Osteocyte (in vitro differentiated cells): ENCODE results near the gene PHF21B. TPM values are rescaled to one million over a fixed set of nuclear protein-coding genes. Genes with fewer than 3 reads are reported as not detected.

Experiments
- DNase-seq: peaks from one replicate; pipeline ENCODE4 v3.0.0; 2021; ENCODE audit warnings: mixed read lengths; ENCODE audit not compliant: unreplicated experiment; ENCODE audit errors: extremely low spot score
- H3K27ac Mint-ChIP-seq: one replicate; pipeline ENCODE4 v1.8.0; 2021; ENCODE audit warnings: mild to moderate bottlenecking, mixed read lengths; ENCODE audit not compliant: unreplicated experiment
- H3K27me3 Mint-ChIP-seq: one replicate; pipeline ENCODE4 v1.8.0; 2021; ENCODE audit warnings: mixed read lengths; ENCODE audit not compliant: unreplicated experiment
- H3K36me3 Mint-ChIP-seq: one replicate; pipeline ENCODE4 v1.8.0; 2021; ENCODE audit warnings: mixed read lengths; ENCODE audit not compliant: unreplicated experiment
- H3K4me1 Mint-ChIP-seq: one replicate; pipeline ENCODE4 v1.8.0; 2021; ENCODE audit warnings: mixed read lengths; ENCODE audit not compliant: unreplicated experiment
- H3K4me3 Mint-ChIP-seq: one replicate; pipeline ENCODE4 v1.8.0; 2021; ENCODE audit warnings: mild to moderate bottlenecking, moderate library complexity, mixed read lengths; ENCODE audit not compliant: unreplicated experiment
- H3K9me3 Mint-ChIP-seq: one replicate; pipeline ENCODE4 v1.8.0; 2021; ENCODE audit warnings: mixed read lengths; ENCODE audit not compliant: unreplicated experiment
- total RNA-seq: library from RNA; stranded (reverse); gene quantifications from 2 replicates; pipeline ENCODE4 v1.2.1, GENCODE V29; 2021
- TF ChIP-seq, protein P1 (sequence below): fragments of 200-600 bp; sonication (generic); IDR thresholded peaks from 2 replicates; pipeline ENCODE4 v1.5.0; 2021; ENCODE audit warnings: antibody characterized with exemption, mild to moderate bottlenecking, moderate library complexity

The PHF21B gene
- total RNA-seq, 1 donor from 2014 or later: 0.54 TPM

GRCh38 chr22:44955102-44955501, 54.7 kb downstream of the PHF21B start:
- H3K27ac Mint-ChIP-seq: no peak overlapping the region
- no peak for DNase-seq
- H3K36me3 Mint-ChIP-seq: no peaks in the 10 kb centered on the region
- TF ChIP-seq, protein P1, sequence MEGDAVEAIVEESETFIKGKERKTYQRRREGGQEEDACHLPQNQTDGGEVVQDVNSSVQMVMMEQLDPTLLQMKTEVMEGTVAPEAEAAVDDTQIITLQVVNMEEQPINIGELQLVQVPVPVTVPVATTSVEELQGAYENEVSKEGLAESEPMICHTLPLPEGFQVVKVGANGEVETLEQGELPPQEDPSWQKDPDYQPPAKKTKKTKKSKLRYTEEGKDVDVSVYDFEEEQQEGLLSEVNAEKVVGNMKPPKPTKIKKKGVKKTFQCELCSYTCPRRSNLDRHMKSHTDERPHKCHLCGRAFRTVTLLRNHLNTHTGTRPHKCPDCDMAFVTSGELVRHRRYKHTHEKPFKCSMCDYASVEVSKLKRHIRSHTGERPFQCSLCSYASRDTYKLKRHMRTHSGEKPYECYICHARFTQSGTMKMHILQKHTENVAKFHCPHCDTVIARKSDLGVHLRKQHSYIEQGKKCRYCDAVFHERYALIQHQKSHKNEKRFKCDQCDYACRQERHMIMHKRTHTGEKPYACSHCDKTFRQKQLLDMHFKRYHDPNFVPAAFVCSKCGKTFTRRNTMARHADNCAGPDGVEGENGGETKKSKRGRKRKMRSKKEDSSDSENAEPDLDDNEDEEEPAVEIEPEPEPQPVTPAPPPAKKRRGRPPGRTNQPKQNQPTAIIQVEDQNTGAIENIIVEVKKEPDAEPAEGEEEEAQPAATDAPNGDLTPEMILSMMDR: no peak
- H3K4me1 Mint-ChIP-seq: no peaks in the 10 kb centered on the region
- H3K4me3 Mint-ChIP-seq: no peak overlapping the region
- no peaks in the 10 kb centered on the region for H3K9me3 Mint-ChIP-seq
- H3K27me3 Mint-ChIP-seq: peaks cover 19% of the 10 kb centered on the region

DNA sequence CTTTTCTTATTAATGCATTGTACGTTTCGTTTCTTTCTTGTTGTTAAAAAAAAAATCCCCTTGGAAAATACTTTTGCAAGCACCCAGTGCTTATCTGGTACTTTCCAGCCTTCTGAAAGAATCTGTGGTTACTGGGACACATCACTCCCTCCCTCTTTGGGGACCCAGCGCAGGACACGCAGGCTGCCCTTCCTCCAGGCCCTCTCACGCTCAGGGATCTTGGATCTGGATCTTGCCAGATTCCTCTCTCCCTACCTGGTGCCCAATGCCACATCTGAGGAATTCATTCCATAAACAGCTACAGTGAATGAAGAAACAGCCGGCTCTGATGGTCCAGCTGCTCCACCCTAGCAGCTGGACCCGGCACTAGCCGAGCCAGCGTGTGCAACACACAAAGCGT, 55.7 kb downstream of the PHF21B start:
- H3K9me3 Mint-ChIP-seq: no peaks in the 10 kb centered on the region
- H3K4me1 Mint-ChIP-seq: no peaks in the 10 kb centered on the region
- H3K27ac Mint-ChIP-seq: no peak overlapping the region
- H3K27me3 Mint-ChIP-seq: peaks cover 18% of the 10 kb centered on the region
- H3K36me3 Mint-ChIP-seq: no peaks in the 10 kb centered on the region
- no peak overlapping the region for H3K4me3 Mint-ChIP-seq
- TF ChIP-seq, protein P1: no peak
- DNase-seq: no peak

DNA sequence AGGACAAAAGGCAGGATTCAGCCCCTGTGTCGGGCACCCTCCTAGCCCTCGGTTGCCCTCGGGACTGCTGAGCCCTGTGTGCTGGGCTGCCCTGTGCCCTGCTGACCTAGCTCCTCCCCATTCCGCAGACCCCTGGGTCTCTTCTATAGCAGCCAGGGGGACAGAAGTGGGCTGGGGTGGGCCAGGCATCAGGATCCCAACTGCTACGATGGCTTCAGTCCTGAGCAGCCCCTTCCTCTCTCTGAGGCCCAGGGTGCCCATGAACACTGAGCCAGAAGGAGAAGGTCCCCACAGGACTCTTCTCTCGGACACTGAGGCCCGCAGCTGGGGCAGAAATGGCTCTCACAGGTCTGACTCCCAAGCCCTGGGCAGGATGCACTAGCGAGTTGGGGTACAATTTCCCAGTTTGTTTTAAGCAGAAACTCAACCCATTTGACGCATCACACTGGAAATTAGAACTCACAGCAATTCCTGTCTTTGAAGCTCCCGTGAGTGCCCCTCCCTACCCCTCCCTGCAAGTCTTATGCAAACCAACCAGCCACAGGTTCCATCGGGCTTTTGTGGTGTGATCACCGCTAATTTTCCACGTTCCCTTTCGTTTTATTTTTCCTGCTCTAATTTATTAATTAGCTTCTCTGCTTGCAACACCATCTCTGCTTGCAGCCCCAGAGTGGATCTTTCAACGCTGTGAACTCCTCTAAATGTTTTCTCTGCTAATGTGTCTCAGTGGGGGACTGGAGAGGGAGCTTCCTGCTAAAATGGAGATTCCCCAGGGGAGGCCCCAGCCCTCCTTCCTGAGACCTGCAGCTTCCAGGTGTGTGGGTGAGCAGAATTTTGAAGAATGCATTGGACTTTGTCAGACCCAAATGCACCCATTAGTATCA, 56.7 kb downstream of the PHF21B start:
- TF ChIP-seq, protein P1: no peak
- H3K27ac Mint-ChIP-seq: no peak overlapping the region
- no peaks in the 10 kb centered on the region for H3K4me1 Mint-ChIP-seq
- no peaks in the 10 kb centered on the region for H3K9me3 Mint-ChIP-seq
- H3K4me3 Mint-ChIP-seq: no peak overlapping the region
- H3K36me3 Mint-ChIP-seq: no peaks in the 10 kb centered on the region
- H3K27me3 Mint-ChIP-seq: peaks cover 15% of the 10 kb centered on the region
- no peak for DNase-seq

- no peak overlapping the region for H3K27ac Mint-ChIP-seq
- no peaks in the 10 kb centered on the region for H3K9me3 Mint-ChIP-seq
- no peaks in the 10 kb centered on the region for H3K36me3 Mint-ChIP-seq
- no peak overlapping the region for H3K4me3 Mint-ChIP-seq
- no peaks in the 10 kb centered on the region for H3K4me1 Mint-ChIP-seq
- peaks cover 15% of the 10 kb centered on the region for H3K27me3 Mint-ChIP-seq
- TF ChIP-seq, protein P1: no peak
- DNase-seq: no peak
Measured at GRCh38 chr22:44951510-44951816, 58.3 kb downstream of the PHF21B start.

GRCh38 chr22:44950806-44951509, 58.8 kb downstream of the PHF21B start:
- Mint-ChIP-seq H3K4me3 (no peak overlapping the region), H3K4me1 (no peaks in the 10 kb centered on the region), H3K9me3 (no peaks in the 10 kb centered on the region), H3K27me3 (peaks cover 15% of the 10 kb centered on the region), H3K27ac (no peak overlapping the region), H3K36me3 (no peaks in the 10 kb centered on the region)
- TF ChIP-seq, protein P1: no peak
- no peak for DNase-seq
